ENCODE results near the gene CRTC1. TPM values are rescaled to one million over a fixed set of nuclear protein-coding genes. Genes with fewer than 3 reads are reported as not detected.

The CRTC1 gene
- total RNA-seq, 1 donor from 2014 or later, result 39.7 TPM

DNA sequence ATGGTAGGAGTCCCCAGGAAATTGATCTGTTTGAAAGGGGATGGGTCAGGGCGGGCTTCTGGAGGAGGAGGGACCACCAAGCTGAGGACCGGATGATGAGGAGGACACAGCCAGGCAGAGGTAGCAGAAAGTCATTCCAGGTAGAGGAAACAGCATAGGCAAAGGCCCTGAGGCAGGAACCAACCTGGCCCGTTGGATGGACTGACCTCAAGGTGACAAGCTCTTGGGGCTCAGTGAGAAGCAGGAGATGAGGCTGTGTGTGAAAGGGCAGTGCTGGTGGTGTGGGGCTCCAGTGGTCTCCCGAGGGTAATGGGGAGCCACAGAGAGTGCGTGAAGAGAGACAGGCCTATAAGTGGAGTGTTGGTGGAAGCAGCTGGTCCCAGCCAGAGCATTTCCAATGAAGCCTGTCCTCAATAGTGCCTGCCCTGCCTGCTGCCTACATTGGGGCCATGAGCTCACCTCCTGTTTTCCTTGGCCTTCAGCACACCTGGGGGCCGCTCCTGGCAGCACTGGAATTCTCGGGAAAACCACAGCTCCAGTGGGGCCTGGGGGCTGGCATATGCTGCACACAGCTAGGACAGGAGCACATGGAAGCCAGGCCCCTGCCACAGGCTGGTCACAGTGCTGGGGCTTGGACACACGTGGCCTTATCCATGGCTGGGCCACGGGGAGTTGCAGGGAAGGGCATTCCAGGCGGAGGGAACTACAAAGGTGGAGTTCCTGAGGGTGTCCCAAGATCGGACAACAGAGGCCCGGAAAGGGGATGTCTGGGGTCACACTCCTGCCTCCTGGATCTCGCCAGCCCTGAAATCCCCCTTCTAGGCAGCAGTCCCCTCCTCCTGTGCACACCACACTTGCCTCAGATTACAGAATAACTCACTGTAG, 109.9 kb downstream of the CRTC1 start:
- Mint-ChIP-seq H3K36me3 (ENCODE audit: insufficient read depth) (no peaks in the 10 kb centered on the region), H3K4me3 (ENCODE audit: low read depth) (no peak overlapping the region), H3K4me1 (ENCODE audit: low read depth) (peaks cover 9% of the 10 kb centered on the region), H3K9me3 (ENCODE audit: low read depth) (no peaks in the 10 kb centered on the region), H3K27ac (no peak overlapping the region), H3K27me3 (peaks cover 53% of the 10 kb centered on the region)
- TF ChIP-seq, protein P1, sequence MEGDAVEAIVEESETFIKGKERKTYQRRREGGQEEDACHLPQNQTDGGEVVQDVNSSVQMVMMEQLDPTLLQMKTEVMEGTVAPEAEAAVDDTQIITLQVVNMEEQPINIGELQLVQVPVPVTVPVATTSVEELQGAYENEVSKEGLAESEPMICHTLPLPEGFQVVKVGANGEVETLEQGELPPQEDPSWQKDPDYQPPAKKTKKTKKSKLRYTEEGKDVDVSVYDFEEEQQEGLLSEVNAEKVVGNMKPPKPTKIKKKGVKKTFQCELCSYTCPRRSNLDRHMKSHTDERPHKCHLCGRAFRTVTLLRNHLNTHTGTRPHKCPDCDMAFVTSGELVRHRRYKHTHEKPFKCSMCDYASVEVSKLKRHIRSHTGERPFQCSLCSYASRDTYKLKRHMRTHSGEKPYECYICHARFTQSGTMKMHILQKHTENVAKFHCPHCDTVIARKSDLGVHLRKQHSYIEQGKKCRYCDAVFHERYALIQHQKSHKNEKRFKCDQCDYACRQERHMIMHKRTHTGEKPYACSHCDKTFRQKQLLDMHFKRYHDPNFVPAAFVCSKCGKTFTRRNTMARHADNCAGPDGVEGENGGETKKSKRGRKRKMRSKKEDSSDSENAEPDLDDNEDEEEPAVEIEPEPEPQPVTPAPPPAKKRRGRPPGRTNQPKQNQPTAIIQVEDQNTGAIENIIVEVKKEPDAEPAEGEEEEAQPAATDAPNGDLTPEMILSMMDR (IDR thresholded peaks at IDR 0.05; ENCODE audit: unreplicated experiment), result no peak
- no peak for DNase-seq (ENCODE audit: low spot score, unreplicated experiment)

DNA sequence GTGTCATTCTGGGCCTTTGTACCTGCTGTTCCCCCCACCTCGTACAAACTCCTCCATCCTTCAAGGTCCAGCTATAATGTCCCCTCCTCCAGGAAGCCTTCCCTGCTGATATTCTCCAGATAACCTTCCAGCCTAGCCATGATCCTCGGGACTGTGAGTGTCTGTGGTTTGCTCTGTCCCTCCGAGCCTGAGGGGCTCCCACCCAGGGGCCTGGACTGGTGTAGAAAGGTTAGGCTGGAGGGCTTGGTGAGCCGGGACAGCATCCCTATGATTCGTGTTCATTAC, 110.5 kb downstream of the CRTC1 start:
- Mint-ChIP-seq H3K4me1 (ENCODE audit: low read depth) (peaks cover 12% of the 10 kb centered on the region), H3K27ac (no peak overlapping the region), H3K36me3 (ENCODE audit: insufficient read depth) (no peaks in the 10 kb centered on the region), H3K9me3 (ENCODE audit: low read depth) (no peaks in the 10 kb centered on the region), H3K4me3 (ENCODE audit: low read depth) (no peak overlapping the region), H3K27me3 (peaks cover 49% of the 10 kb centered on the region)
- DNase-seq (ENCODE audit: low spot score, unreplicated experiment), result no peak
- TF ChIP-seq, protein P1 (IDR thresholded peaks at IDR 0.05; ENCODE audit: unreplicated experiment), result no peak

DNA sequence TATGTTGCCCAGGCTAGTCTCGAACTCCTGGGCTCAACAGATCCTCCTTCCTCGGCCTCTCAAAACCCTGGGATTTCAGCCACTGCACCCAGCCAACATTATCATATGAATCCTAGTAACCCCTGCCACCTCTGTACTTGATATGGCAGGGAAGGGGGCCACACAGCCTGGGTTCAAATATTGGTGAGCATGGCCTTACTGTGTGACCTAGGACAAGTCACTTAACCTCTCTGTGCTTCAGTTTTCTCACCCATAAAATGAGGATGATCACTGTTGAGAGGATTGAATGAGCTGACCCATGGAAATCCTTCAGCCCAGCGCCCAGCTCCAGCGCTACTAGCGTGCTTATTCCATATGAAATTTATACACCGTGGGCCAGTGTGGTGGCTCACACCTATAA, 111.2 kb downstream of the CRTC1 start:
- H3K9me3 Mint-ChIP-seq (ENCODE audit: low read depth), result no peaks in the 10 kb centered on the region
- H3K27ac Mint-ChIP-seq, result no peak overlapping the region
- DNase-seq (ENCODE audit: low spot score, unreplicated experiment), result no peak
- H3K4me3 Mint-ChIP-seq (ENCODE audit: low read depth), result no peak overlapping the region
- TF ChIP-seq, protein P1 (IDR thresholded peaks at IDR 0.05; ENCODE audit: unreplicated experiment), result no peak
- peaks cover 11% of the 10 kb centered on the region for H3K4me1 Mint-ChIP-seq (ENCODE audit: low read depth)
- peaks cover 42% of the 10 kb centered on the region for H3K27me3 Mint-ChIP-seq
- no peaks in the 10 kb centered on the region for H3K36me3 Mint-ChIP-seq (ENCODE audit: insufficient read depth)

DNA sequence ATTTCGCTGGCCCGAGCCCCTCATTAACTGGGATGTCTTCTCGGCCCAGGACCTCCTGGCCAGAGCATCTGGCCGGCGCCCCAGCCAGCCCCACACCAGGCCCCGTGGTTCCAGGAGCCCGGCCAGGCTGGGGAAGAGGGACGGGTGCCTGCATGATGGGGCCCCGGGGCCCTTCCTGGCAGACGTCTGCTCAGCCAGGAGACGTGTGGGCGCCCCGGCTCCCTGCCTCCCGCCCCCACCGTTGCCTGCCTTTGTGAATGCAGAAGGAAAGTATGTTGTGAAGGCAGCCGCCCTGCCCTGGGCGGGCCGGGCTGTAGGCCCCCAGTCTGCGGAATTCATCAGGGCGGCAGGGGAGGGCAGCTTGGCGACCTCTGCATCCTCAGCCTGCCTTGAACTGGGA, 112.1 kb downstream of the CRTC1 start:
- no peak overlapping the region for H3K4me3 Mint-ChIP-seq (ENCODE audit: low read depth)
- H3K36me3 Mint-ChIP-seq (ENCODE audit: insufficient read depth), result no peaks in the 10 kb centered on the region
- H3K27me3 Mint-ChIP-seq, result peaks cover 35% of the 10 kb centered on the region
- no peak for DNase-seq (ENCODE audit: low spot score, unreplicated experiment)
- H3K4me1 Mint-ChIP-seq (ENCODE audit: low read depth), result peaks cover 7% of the 10 kb centered on the region
- H3K9me3 Mint-ChIP-seq (ENCODE audit: low read depth), result no peaks in the 10 kb centered on the region
- no peak overlapping the region for H3K27ac Mint-ChIP-seq
- TF ChIP-seq, protein P1 (IDR thresholded peaks at IDR 0.05; ENCODE audit: unreplicated experiment), result no peak

DNA sequence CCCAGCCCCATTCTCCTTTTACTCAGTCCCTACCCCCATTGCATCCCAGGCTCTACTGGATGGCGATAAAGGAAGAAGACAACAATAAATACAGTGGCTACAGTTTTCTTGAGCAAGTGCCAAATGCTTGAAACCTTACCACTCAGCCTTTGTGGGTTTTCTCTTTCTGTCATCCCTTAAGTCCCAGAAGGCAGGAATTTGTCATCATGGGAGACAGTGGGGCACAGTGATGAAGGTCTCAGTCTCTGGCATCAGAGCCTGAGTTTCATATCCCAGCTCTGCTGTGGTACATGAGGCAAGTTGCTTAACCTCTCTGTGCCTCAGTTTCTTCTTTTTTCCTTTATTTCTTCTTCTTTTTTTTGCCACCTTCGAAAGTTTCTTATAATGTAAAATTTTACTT, 112.8 kb downstream of the CRTC1 start:
- H3K27me3 Mint-ChIP-seq, result peaks cover 29% of the 10 kb centered on the region

More for the DNA sequence above, 112.8 kb downstream of the CRTC1 start:
- TF ChIP-seq, protein P1 (IDR thresholded peaks at IDR 0.05; ENCODE audit: unreplicated experiment), result no peak
- Mint-ChIP-seq H3K4me1 (ENCODE audit: low read depth) (peaks cover 7% of the 10 kb centered on the region), H3K9me3 (ENCODE audit: low read depth) (no peaks in the 10 kb centered on the region), H3K36me3 (ENCODE audit: insufficient read depth) (no peaks in the 10 kb centered on the region), H3K4me3 (ENCODE audit: low read depth) (no peak overlapping the region), H3K27ac (no peak overlapping the region)
- DNase-seq (ENCODE audit: low spot score, unreplicated experiment), result no peak

All from progenitor cell of endocrine pancreas (in vitro differentiated cells).